NCI-H524 (cell line): ENCODE data around the gene NDUFB7.
"Not testable (repeated sequence)": the region's sequence is repeated elsewhere in the genome, so short reads cannot be mapped to it uniquely, and the experiment has no call there.

Experiments used
- DNase-seq, 2 experiments: peaks; one replicate each; lab custom pipeline; 2025; lab: John Stamatoyannopoulos, UW

The NDUFB7 gene

DNA sequence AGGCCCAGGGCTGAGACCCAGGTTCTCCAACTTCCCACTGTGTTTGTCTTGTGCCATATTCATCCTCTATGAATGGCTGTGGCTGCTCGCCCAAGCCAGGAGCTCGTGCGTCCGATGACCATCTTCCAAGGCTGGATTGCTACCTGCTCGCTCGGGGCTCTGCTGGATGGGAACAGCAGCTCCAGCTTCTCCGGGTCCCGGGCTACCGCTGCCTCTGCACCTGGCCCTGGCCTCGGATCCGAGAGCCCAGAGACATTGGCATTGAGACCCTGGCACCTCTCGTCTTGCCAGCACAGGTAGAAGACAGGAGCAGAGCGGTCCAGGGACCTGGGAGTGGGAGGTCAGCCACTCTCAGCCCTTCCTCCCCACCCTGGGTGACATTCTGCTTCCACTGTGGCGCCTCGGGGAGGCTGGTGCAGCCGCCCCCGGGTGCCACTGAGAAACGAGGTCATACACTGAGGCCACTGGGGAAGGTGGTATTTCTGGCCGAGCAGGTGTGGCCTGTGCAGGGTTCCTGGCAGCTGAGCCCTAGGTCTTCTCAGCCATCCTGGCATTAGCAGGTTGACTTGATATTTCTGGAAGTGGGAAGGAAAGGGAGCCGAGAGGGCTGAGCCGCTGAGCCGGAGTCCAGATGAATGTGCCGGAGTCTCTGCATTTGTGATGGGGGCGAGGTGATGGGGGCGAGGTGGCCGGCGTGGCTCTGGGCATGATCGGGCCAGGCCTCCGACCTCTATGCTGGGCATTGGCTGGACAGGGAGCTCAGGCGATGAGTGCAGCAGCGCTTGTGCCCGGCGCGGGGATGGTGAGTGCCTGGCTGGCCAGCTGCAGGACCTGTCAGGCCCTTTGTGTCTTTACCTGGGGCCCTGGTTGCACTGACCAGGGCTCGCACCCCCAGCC, 18.6 kb downstream of the NDUFB7 start:
- DNase-seq: no peak

DNA sequence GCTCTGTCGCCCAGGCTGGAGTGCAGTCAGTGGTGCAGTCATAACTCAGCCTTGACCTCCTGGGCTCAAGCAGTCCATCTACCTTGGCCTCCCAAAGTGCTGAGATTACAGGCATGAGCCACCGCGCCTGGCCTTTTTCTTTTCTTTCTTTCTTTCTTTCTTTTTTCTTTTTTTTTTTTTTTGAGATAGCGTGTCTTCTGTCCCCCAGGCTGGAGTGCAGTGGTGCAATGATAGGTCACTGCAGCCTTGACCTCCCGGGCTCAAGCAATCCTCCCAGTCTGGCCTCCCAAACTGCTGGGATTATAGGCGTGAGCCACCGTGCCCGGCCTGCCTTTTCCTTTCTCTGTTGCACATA, 19.9 kb downstream of the NDUFB7 start:
- DNase-seq: not testable (repeated sequence)

DNA sequence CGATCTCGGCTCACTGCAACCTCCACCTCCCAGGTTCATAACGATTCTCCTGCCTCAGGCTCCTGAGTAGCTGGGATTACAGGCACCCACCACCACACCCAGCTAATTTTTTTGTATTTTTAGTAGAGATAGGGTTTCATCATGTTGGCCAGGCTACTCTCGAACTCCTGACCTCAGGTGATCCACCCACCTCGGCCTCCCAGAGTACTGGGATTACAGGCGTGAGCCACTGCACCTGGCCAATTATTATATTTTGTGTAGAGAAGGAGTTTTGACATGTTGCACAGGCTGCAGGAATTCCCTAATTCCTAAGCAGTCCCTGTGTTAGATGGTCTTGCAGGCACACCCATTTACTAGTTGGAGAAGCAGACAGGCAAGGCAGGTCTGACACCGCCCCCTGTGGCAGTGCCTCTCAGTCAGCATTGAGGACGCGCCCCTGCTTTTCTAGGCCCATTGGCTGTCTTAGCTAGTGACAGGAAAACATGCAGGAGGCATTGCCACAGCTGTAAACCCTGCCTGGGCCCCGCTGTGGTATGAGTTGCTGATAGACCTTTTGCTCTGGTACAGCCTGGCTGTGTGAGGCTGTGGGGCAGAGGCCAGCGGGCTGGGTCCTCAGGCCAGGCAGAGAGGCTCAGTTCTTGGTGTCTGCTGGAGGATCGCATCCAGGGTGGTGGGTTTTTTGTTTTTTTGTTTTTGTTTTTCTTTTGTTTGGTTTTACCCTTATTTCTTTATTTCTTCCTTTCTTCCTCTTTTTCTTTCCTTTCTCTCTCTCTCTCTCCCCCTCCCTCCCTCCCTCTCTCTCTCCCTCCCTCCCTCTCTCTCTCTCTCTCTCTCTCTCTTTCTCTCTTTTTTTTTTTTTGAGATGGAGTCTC, 20.5 kb downstream of the NDUFB7 start:
- not testable (repeated sequence) for DNase-seq

- no peak for DNase-seq
Measured at GRCh38 chr19:14550201-14550754, 21.6 kb downstream of the NDUFB7 start.

DNA sequence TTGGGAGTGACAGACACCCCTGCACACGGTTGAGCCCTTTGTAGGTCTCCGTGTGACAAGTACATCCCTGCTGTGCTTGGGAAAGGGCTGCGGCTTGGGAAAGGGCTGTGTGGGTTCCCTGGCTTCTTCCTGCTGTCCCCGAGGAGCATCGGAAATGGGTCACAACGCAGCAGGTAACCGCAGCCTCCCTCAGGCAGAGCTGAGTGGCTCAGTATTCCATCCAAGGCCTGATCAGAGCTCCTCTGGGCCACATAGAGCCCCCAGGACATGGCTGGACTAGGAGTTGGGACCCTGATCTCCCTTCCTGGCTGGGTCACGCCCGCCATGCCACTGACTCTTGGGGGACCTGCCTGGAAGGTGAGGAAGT, 26.2 kb downstream of the NDUFB7 start:
- no peak for DNase-seq

GRCh38 chr19:14544977-14545715, 26.7 kb downstream of the NDUFB7 start:
- peak in 1 of 2 experiments; percentile 32 for DNase-seq

DNA sequence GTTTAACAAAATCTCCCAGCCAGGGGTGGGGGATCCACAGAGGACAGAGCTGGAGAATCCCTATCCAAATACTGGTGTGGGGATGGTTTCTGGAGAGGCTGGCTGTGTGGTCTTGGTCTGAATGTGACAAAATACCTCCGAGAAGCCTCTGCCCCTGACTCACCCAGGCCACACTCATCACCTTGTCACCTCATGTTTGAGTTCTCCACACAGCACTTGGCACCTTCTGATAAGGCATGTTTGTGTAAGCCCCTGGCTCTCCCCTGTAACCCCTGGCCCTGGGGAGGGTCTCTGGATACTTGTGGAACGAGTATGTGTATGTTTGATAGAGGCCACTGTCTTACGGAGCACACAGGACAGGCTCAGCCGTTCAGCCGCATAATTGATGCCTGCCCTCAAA, 27.8 kb downstream of the NDUFB7 start:
- no peak for DNase-seq

- DNase-seq: no peak
Measured at GRCh38 chr19:14542711-14543328, 29.0 kb downstream of the NDUFB7 start.

GRCh38 chr19:14541979-14542378, 29.9 kb downstream of the NDUFB7 start:
- not testable (repeated sequence) for DNase-seq

GRCh38 chr19:14540741-14541525, 30.9 kb downstream of the NDUFB7 start:
- DNase-seq: no peak

DNA sequence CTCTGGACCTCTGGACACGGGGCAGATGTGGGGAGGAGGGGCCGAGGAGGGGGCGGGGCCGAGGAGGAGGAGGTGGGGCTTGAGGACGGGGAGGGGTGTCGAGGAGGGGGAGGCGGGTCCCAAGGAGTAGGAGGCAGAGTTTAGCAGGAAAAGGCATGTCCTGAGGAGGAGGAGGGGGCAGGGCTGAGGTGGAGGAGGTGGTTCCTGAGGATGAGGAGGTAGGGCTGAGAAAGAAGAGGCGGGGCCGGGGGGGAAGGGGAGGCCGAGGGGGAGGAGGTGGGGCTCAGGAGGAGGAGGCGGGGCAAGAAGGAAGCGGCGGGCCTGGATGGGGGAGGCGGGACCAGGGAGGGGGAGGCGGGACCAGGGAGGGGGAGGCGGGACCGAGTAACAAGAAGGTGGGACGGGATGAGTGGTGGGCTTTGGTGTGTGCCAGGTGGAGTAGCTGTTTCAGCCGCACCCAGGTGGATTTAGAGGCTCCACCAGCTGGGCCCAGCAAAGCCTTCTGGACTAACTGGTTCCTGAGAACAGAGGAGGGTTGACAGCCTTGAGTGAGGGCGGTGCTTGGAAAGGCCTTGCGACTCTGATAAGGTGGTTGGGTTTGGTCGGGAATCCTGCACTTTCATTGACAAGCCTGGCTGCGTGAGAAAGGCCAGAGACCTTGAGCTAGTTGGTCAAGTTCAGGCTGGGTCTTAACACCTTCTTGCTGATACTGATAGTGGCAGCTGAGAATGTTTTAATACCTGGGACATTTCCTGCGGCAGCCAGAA, 34.8 kb downstream of the NDUFB7 start:
- DNase-seq: no peak

DNA sequence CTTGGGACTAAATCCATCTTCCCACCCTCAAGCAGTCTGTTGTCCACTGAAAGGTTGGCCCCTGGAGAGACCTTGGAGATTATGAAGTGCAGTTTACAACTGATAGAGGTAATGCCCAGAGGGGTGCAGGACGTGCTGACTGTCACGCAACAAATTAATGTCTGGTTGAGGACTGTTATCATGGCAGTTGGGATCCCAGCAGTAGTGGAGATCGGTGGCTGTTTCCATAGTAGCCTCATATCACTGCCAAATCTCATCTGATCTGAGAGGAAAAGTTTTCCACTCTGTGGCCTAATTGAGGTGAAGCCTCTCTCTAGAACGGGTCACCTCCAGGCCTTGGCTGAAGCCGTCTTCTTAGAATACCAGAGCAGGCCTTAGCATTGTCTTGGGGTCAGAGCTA, 38.4 kb downstream of the NDUFB7 start:
- DNase-seq: no peak

DNA sequence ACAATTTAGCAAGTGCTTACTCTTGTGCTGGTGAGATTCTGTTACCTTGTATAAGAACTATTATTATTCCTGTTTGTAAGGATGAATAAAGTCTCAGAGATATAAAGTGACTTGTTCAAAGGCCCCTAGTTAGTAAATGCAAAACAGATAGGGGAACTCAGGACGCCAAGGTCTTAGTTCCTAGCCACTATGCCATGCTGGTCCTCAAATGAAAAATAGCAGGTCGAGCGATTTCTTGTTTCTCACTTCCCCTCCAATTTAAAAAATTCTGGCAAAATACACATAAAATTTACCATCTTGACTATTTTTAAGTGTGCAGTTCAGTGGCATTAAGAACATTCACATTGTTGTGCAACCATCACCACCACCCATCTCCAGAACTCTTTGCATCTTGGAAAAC, 41.4 kb downstream of the NDUFB7 start:
- no peak for DNase-seq

- DNase-seq: peak in 1 of 2 experiments; percentile 65
Measured at GRCh38 chr19:14530005-14530348, 41.9 kb downstream of the NDUFB7 start.

DNA sequence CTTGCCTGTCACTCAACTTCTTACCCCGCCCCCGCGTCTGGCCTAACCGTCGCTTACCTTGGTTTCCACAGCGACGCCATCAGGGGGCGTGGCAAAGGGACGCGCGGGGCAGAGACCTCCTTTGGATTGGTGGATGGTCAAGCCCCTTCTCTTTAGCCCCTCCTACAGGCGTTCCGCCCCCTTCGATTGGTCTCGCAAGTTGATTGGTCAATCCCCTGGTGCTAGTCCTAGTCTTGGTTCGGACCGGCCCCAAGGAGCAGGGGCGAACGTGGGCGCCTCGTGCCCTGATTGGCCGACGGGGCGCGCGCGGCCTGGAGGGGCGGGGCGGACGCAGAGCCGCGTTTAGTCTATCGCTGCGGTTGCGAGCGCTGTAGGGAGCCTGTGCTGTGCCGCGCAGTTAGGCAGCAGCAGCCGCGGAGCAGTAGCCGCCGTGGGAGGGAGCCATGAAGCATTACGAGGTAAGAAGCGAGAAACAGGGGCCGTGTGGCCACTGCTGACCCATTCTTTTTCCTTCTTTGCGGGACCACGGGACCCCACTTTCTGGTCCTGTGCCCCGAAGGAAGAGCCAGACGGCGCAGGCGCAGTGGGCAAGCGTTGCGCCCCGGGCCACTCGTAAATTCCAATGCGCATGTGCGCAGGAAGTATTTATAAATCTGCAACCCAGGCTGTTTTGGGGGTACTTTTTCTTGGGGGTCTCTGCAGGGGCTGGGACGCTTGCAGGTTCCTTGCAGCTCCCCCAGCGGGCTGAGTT, 42.4 kb downstream of the NDUFB7 start, which contains the start of gene TECR:
Gene TECR (plus strand): TSS at position 341 of the 751 bp plus-strand sequence. CDS start 103 bp downstream, at position 444.
- peak; percentile 100 for DNase-seq

GRCh38 chr19:14528419-14529253, 43.2 kb downstream of the NDUFB7 start:
- DNase-seq: no peak

GRCh38 chr19:14526423-14526822, 45.4 kb downstream of the NDUFB7 start:
- no peak for DNase-seq

- DNase-seq: no peak
Measured at GRCh38 chr19:14525729-14526128, 46.1 kb downstream of the NDUFB7 start.
